Ovary (tissue), 3 donors: ENCODE results near the gene CCDC198.

ENCODE experiments used
- CTCF ChIP-seq, 3 donors: fragments of 450-650 bp in 2 of 3; fragments of 200-600 bp in 1 of 3; IDR thresholded peaks; one replicate each; pipeline versions ENCODE4 v1.5.1 to v1.8.0; 2016 to 2022; ENCODE audit warnings: antibody characterized with exemption in 3 of 3, mild to moderate bottlenecking in 1 of 3
- POLR2A ChIP-seq: fragments of 450-650 bp; IDR thresholded peaks from one replicate; pipeline ENCODE4 v1.6.1; 2017; ENCODE audit warnings: antibody characterized with exemption, mild to moderate bottlenecking, moderate library complexity
- donor health status: DM: no; HTN: no; CAD: no.

GRCh38 chr14:57526942-57527341, 33.3 kb upstream of the CCDC198 start:
- TF ChIP-seq CTCF (IDR thresholded peaks at IDR 0.05): no peak
- TF ChIP-seq POLR2A: no peak
